Peyer's patch (tissue), 4 donors: ENCODE data around the gene MAGI2. TPM values are rescaled to one million over a fixed set of nuclear protein-coding genes. Genes with fewer than 3 reads are reported as not detected.

Experiments
- DNase-seq, 3 donors: peaks; one replicate each; pipeline ENCODE4 v3.0.0-alpha.2; 2017 to 2019
- H3K27ac ChIP-seq, 4 donors: fragments of 200-600 bp; sonication (generic); one replicate each; pipeline ENCODE4 v1.5.1; 2016 to 2019
- H3K27me3 ChIP-seq, 2 donors: fragments of 200-600 bp; sonication (generic); one replicate each; pipeline ENCODE4 v1.5.1; 2019
- H3K36me3 ChIP-seq, 3 donors: fragments of 200-600 bp; sonication (generic); one replicate each; pipeline ENCODE4 v1.5.1; 2016 to 2019
- H3K4me1 ChIP-seq, 4 donors: fragments of 200-600 bp; sonication (generic); one replicate each; pipeline ENCODE4 v1.5.1; 2016 to 2019
- H3K4me3 ChIP-seq, 4 donors: fragments of 200-600 bp; sonication (generic); 1 replicate in 3 of 4; 2 replicates in 1 of 4; pipeline ENCODE4 v1.5.1; 2016 to 2019; ENCODE audit warnings: mild to moderate bottlenecking in 1 of 4
- H3K9me3 ChIP-seq, 4 donors: fragments of 200-600 bp; sonication (generic); one replicate each; pipeline ENCODE4 v1.5.1; 2016 to 2019; ENCODE audit warnings: mild to moderate bottlenecking in 1 of 4
- POLR2A ChIP-seq, 2 donors: fragments of 450-650 bp; IDR thresholded peaks; one replicate each; pipeline ENCODE4 v1.5.1; 2017; ENCODE audit warnings: antibody characterized with exemption in 2 of 2, mild to moderate bottlenecking in 2 of 2, moderate library complexity in 2 of 2
- total RNA-seq, 4 donors: library from RNA; depleted of rRNA; stranded (reverse); fragments of >200 nt; gene quantifications; one replicate each; pipeline ENCODE4 v1.1.0, GENCODE V29; 2016
- TF ChIP-seq, protein P1 (sequence below), 6 experiments: fragments of 450-650 bp in 4 of 6; fragments of 200-600 bp in 2 of 6; sonication (generic) in 1 of 6; IDR thresholded peaks; one replicate each; pipeline ENCODE4 v1.5.1; 2017 to 2019; ENCODE audit warnings: antibody characterized with exemption in 6 of 6, mild to moderate bottlenecking in 3 of 6, moderate library complexity in 1 of 6

MAGI2 gene
- total RNA-seq, 4 donors from 2014 or later = 1.6 to 12.4 (median 2.8) TPM

- DNase-seq = no peak
- Histone ChIP-seq H3K36me3 (no peaks in the 10 kb centered on the region), H3K27me3 (no peaks in the 10 kb centered on the region), H3K9me3 (no peaks in the 10 kb centered on the region), H3K27ac (no peak overlapping the region), H3K4me1 (no peaks in the 10 kb centered on the region), H3K4me3 (no peak overlapping the region)
- TF ChIP-seq POLR2A (IDR thresholded peaks at IDR 0.05) = no peak
- TF ChIP-seq, protein P1, sequence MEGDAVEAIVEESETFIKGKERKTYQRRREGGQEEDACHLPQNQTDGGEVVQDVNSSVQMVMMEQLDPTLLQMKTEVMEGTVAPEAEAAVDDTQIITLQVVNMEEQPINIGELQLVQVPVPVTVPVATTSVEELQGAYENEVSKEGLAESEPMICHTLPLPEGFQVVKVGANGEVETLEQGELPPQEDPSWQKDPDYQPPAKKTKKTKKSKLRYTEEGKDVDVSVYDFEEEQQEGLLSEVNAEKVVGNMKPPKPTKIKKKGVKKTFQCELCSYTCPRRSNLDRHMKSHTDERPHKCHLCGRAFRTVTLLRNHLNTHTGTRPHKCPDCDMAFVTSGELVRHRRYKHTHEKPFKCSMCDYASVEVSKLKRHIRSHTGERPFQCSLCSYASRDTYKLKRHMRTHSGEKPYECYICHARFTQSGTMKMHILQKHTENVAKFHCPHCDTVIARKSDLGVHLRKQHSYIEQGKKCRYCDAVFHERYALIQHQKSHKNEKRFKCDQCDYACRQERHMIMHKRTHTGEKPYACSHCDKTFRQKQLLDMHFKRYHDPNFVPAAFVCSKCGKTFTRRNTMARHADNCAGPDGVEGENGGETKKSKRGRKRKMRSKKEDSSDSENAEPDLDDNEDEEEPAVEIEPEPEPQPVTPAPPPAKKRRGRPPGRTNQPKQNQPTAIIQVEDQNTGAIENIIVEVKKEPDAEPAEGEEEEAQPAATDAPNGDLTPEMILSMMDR (IDR thresholded peaks at IDR 0.05) = no peak
Measured at GRCh38 chr7:78433421-78433820, 1020.0 kb downstream of the MAGI2 start.

GRCh38 chr7:78429878-78430277 lies 1023.6 kb downstream of the MAGI2 start:
- no peaks in the 10 kb centered on the region for H3K27me3 ChIP-seq
- TF ChIP-seq, protein P1 (IDR thresholded peaks at IDR 0.05) = no peak
- no peak for TF ChIP-seq POLR2A (IDR thresholded peaks at IDR 0.05)

DNA sequence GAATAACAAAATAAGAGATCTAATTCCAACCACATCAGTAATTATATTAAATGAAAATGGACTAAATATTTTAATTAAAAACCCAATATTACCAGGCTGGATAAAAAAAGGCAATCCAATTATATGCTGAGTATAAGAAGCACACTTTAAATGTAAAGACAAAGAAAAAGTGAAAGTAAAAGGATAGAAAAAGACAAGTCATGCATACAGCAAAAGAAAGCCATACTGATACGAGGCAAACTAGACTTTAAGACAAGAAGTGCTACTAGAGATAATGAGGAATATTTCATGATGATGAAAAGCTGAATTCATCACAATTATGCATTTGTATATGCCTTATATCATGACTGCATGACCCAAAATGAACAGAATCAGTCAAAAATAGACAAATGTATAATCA lies 1026.3 kb downstream of the MAGI2 start:
- no peaks in the 10 kb centered on the region for H3K9me3 ChIP-seq
- no peak for DNase-seq
- no peaks in the 10 kb centered on the region for H3K36me3 ChIP-seq
- H3K27ac ChIP-seq = no peak overlapping the region
- TF ChIP-seq POLR2A (IDR thresholded peaks at IDR 0.05) = no peak
- TF ChIP-seq, protein P1 (IDR thresholded peaks at IDR 0.05) = no peak
- H3K27me3 ChIP-seq = no peaks in the 10 kb centered on the region
- H3K4me1 ChIP-seq = no peaks in the 10 kb centered on the region
- H3K4me3 ChIP-seq = no peak overlapping the region

More at GRCh38 chr7:78429878-78430277, 1023.6 kb downstream of the MAGI2 start:
- DNase-seq = no peak
- Histone ChIP-seq H3K27ac (no peak overlapping the region), H3K9me3 (no peaks in the 10 kb centered on the region), H3K36me3 (no peaks in the 10 kb centered on the region), H3K4me1 (no peaks in the 10 kb centered on the region), H3K4me3 (no peak overlapping the region)

DNA sequence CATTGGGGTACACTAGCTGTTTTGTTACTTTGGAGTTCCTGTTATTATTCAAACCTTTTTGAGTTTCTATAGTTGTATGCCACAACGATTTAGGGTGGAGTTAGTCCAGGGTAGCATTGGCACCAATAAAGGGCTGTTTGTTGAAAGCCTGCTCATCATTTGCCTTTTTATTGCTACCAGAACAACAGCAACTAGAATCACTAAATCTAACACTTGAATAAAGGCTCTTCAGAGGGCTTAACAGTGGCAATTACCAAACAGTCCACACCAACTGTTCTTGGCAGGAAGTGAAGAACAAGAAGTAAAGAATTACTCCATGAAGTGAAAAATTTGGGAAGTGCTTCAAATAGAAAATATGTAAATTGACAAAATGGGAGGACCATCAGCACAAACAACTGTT lies 1033.5 kb downstream of the MAGI2 start:
- H3K27me3 ChIP-seq = no peaks in the 10 kb centered on the region
- no peak for DNase-seq
- no peaks in the 10 kb centered on the region for H3K4me1 ChIP-seq
- H3K4me3 ChIP-seq = no peak overlapping the region
- TF ChIP-seq, protein P1 (IDR thresholded peaks at IDR 0.05) = no peak
- no peak for TF ChIP-seq POLR2A (IDR thresholded peaks at IDR 0.05)
- no peaks in the 10 kb centered on the region for H3K9me3 ChIP-seq
- no peak overlapping the region for H3K27ac ChIP-seq
- no peaks in the 10 kb centered on the region for H3K36me3 ChIP-seq

- Histone ChIP-seq H3K4me1 (no peaks in the 10 kb centered on the region), H3K36me3 (no peaks in the 10 kb centered on the region), H3K9me3 (no peaks in the 10 kb centered on the region), H3K4me3 (no peak overlapping the region), H3K27me3 (no peaks in the 10 kb centered on the region), H3K27ac (no peak overlapping the region)
- no peak for DNase-seq
- TF ChIP-seq, protein P1 (IDR thresholded peaks at IDR 0.05) = no peak
- no peak for TF ChIP-seq POLR2A (IDR thresholded peaks at IDR 0.05)
Measured at GRCh38 chr7:78417180-78417853, 1036.2 kb downstream of the MAGI2 start.
